Adipose tissue (tissue), 3 donors: ENCODE results near the gene TM4SF18. TPM values are rescaled to one million over a fixed set of nuclear protein-coding genes. Genes with fewer than 3 reads are reported as not detected.
"Not testable (repeated sequence)": the region's sequence is repeated elsewhere in the genome, so short reads cannot be mapped to it uniquely, and the experiment has no call there.

Source experiments
- H3K27ac ChIP-seq: one replicate; pipeline ENCODE4 v1.5.1; 2013; ENCODE audit warnings: low read depth, low read length
- WGBS, 3 donors: extraction: QIAGEN DNeasy Blood & Tissue Kit; methylation state at CpG; one replicate each; pipeline ENCODE4 v1.1.7; 2013; 5-methylcytosine and 5-hydroxymethylcytosine counted together
- polyA plus RNA-seq, 3 donors: library from polyadenylated mRNA; stranded (reverse); fragments of 200-250 nt; gene quantifications; one replicate each; pipeline ENCODE4 v1.2.3, GENCODE V29; 2013
- donor health status: healthy with polysubstance abuse.
- donor health status: Bipolar disorder and iron deficiency.
- donor health status: healthy.

TM4SF18 gene
- polyA plus RNA-seq, 3 donors, result 4.2 to 25.1 (median 5.4) TPM

DNA sequence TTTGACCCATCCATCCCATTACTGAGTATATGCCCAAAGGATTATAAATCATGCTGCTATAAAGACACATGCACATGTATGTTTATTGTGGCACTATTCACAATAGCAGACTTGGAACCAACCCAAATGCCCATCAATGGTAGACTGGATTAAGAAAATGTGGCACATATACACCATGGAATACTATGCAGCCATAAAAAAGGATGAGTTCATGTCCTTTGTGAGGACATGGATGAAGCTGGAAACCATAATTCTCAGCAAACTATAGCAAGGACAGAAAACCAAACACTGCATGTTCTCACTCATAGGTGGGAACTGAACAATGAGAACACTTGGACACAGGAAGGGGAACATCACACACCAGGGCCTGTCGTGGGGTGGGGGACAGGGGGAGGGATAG is 4.0 kb upstream of the TM4SF18 start:
- H3K27ac ChIP-seq, result not testable (repeated sequence)
- 58 to 100% (median 73%) methylated on average over 1 of the region's 1 CpG for WGBS, 3 donors

DNA sequence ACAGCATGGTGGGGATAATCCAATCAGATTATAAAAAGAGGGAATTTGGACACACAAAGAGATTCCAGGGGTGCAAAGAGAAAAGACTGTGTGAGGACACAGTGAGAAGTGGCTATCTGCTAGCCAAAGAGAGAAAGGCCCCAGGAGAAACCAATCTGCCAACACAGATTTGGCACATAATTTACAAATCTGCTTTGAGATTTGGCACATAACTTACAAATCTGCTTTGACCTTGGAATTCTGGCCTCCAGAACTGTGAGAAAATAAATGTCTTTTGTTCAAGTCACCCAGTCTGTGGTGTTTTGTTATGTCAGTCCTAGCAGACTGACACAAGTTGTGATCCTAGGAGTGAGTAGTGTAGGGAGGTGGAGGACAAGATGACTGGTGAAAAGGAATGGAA is 3.5 kb upstream of the TM4SF18 start:
- no peak overlapping the region for H3K27ac ChIP-seq

DNA sequence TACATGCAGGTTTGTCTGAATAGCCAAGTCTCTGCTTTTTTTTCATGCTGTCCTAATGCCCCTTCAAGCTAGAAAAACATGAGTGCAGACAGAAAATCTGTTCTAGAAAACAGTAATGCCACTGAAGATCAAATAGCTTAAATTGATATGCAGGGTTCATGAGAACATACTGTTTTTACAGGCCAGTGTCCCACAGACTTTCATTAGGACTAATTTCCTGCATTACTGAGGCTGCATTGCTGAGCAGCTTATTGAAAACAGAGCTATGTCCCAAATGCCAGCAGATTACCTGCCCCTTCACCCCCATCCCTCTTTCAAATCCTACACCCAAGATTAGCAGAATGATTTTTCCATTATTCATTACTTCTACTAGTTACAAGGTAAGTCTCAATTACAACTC is 665 bp downstream of the TM4SF18 start:
- no peak overlapping the region for H3K27ac ChIP-seq

DNA sequence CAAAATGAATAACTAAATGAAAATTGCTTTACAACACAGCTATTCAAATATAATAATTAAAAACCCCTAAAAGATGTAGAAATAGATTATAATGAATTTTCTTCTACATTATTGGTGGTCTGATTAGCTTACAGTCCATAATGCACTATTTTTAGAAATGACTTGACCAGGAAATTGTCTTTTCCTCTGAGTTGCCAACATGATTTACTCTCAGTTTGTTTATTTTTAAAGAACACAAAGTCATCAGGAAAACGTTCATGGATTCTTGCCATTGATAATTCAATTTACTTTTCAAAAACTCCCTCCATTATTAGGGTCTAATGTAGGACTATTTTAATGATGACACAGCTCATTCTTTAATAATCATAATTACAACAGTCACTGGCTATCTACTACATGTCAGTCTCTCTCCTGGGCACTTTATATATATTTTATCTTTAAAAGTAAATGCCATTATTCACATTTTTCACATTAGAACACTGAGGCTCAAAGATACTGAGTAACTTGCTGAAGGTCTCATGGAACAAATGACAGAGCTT is 1.1 kb downstream of the TM4SF18 start:
- no peak overlapping the region for H3K27ac ChIP-seq
- 7 to 13% (median 11%) methylated on average over 1 of the region's 1 CpG for WGBS, 3 donors

DNA sequence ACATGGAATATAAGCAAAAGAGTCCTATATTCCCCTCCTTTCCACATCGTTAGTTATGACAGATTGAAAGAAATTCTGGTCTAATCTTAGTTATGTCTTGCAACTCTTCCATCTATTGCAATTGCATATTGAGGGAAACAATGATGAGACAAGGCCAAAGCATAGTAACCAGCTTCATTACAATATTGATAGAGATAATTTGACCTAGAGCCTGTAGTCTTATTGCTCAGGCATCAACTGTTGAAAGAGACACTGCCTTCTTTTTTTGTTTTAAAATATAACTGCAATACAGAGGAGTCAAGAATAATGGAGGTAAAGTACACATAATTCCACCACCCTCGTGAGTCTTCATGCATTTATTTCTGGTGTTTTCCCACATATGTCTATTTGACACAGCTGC is 2.0 kb downstream of the TM4SF18 start:
- 74 to 81% (median 77%) methylated on average over 2 of the region's 2 CpGs for WGBS, 3 donors
- H3K27ac ChIP-seq, result no peak overlapping the region

DNA sequence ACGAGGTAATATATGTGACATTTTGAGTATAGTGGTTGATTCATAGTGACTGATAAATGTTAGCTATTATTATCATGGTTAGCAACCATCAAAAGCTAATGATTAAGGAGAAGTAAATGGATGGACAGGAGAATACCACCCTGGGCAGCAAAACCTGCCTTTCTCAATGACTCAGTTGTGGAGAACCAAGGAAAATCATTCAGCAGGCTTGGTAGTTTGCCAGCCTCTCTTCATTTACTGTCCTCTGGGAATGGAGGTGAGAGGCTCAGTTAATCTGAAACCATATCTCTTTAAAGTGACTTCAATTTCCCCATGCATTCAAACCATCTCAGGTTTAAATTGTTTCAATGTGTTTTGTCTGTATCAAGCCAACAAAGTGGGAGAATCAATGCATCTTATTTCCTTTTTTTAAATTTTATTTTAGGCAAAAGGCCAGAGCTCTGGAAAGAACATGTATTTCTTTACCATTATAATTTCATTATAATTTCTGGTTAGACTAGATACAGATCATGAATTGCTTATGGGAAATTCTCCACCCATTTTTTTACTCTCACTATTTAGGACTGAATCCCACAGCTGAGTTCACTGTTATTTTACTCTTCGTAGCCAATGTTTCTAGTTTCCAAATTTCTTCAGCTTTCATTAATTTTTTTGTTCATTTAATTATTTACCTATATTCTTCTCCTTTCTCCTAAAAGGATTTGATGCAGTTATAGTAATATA is 2.7 kb downstream of the TM4SF18 start:
- 84 to 87% (median 85%) methylated on average over 2 of the region's 2 CpGs for WGBS, 3 donors
- no peak overlapping the region for H3K27ac ChIP-seq

DNA sequence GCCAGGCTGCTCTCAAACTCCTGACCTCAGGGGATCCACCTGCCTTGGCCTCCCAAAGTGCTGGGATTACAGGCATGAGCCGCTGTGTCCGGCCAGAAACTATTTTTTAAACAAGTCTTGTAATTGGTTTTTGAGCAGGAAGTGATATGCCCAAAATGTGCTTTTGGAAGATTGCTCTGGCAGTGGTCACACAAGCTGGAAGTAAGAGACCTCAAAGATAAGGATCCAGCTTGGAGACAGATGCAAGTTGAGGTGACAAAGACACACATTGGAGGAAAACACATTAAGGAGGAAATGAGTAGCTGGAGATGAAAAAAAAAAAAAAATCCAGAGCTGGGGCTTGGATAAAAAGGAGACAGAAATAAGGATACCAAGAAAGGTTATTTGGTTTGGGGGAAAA is 6.3 kb downstream of the TM4SF18 start:
- WGBS, 3 donors, result 73 to 90% (median 77%) methylated on average over 2 of the region's 2 CpGs
- H3K27ac ChIP-seq, result no peak overlapping the region

DNA sequence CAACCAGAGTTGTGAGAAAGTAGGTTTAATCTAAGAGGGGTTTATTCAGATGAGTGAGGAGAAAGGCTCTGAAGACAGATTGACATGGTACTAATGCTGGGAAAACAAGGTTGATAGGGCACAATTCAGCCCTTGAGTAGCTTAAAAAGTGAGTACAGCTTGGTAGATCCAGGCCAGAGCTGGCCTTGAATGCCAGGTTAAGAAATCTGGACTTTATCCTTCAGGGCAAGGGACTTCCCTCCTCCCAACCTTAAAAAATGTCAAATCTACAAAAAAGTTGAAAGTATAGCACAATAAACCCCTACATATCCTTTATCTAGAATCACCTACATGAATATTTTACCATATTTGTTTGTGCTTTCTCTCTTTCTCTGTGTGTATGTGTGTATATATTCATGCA is 7.9 kb downstream of the TM4SF18 start:
- no peak overlapping the region for H3K27ac ChIP-seq

DNA sequence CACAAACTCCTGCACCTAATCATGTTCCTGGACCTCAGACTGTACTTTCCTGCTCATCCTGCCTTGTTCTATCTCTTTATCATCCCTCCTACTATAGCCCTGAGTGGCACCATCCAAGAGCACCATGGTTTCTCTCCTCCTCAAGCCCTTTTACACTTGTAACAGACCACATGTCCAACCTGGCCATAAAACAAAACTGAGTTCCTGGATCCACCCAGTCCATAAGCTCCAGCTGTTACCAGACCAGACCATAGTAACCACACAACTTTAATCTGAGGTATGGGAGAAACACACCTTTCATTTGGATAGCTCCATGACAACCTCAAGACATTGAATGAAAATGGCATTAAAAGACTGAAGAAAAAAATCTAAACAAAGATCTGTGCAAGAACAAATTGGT is 9.1 kb downstream of the TM4SF18 start:
- no peak overlapping the region for H3K27ac ChIP-seq

DNA sequence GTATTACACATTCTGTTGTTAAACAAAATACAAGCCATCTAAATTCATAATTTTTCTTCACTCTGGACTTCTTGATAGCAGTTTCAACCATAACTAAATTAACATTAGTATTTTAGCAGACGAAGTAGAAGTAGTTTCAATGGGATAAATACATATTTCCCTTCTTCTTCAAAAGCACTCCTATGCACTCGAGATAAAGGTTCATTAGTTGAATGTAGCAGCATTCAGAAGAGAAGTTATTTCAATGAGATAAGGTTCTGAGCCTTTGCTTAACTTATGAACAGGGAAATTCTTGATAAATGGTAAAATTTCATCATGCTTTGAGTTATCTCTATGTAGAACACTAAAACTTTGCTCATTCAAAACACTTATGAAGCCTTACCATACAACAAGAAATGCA is 11.8 kb downstream of the TM4SF18 start:
- H3K27ac ChIP-seq, result no peak overlapping the region
- 87 to 94% (median 91%) methylated on average over 2 of the region's 2 CpGs for WGBS, 3 donors

DNA sequence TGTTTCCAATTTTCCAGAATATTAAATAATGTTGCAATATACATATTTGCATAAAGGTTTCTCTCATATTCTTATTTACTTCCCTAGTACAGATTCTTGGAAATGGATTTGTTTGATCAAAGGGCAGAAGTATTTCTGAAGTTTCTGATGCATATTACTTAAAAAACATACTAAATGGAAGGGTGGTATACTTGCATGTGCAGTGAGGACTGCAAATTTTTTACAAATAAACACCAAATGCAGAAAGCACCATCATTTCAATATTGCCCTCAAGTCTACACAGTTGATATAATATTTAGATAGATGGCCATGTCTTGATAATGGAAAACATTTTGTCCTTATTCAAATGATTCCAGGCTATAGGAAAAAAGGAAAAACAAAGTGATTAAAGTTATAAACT is 12.3 kb downstream of the TM4SF18 start:
- H3K27ac ChIP-seq, result no peak overlapping the region

DNA sequence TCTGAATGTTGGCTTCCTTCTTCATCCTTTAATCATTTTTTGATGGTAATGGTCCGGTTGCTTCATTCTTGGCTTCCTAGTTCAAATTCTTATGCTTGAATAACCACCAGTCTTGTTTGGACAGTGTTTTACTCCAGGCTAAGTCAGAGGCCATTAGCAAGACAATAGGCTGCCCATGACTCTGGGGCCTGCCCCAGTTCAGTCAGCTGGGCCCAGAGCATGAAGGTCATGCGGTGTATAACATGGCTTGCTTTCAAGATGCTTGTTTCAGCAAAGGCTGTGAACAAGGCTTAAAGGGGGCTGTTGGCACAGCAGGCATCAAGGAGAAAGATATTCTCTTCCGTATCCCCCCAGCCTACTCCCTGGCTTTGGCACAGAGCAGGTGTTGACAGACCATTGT is 13.7 kb downstream of the TM4SF18 start:
- H3K27ac ChIP-seq, result no peak overlapping the region
- WGBS, 3 donors, result 87 to 94% (median 87%) methylated on average over 3 of the region's 3 CpGs

DNA sequence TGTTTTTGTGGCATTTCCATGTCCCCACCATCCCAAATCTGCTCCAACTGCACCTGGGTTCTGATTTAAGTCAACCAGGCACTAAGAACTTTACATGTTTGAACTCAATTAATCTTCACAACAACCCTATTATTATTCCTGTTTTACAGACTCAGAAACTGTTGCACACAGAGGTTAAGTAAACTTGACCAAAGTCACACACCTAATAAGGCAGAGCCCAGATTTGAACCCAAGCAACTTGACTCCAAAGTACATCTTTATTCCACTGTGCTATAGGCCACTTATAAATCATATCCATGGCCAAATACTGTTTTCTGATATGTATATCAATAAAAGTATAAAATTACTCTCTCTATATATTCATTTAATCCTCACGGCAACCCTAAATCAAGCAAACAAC is 16.4 kb downstream of the TM4SF18 start:
- no peak overlapping the region for H3K27ac ChIP-seq
- 95 to 100% (median 96%) methylated on average over 1 of the region's 1 CpG for WGBS, 3 donors

DNA sequence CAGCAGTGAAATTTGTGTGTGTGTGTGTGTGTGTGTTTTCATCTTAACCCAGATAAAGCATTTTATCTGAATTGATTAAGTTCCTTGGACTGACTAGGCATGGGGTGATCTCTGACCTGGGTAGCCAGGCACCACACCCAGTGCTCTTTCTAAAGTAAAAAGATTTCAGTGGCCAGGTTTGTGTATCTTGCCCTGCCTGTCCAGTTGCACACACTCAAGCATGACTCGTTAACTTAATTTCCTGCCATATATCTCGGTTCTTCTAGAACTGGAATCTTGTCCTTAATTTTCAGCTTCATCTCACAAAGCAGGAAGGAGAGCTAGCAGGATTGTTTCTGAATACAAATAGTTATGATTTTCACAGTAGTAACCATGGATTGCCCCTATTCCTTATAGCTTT is 17.0 kb downstream of the TM4SF18 start:
- no peak overlapping the region for H3K27ac ChIP-seq
- 57 to 84% (median 71%) methylated on average over 2 of the region's 2 CpGs for WGBS, 3 donors

DNA sequence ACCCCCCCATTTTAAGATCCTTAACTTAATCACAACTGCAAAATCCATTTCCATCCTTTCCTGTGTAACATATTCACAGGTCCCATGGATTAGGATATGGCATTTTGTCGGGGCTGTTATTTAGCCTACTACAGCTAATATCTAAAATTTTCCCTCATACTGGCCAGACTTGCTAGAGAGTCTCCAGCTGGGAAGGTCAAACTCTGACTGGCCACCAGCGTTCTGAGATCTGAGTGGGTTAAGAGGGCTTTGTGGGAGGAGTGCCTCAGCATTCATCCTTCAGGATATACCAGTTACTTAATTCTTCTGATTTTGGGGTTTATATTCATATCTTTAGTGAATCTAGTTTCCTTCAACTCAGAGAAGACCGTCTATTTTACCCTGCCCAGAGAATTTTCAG is 17.7 kb downstream of the TM4SF18 start:
- no peak overlapping the region for H3K27ac ChIP-seq
- WGBS, 3 donors, result 67 to 74% (median 69%) methylated on average over 3 of the region's 3 CpGs

DNA sequence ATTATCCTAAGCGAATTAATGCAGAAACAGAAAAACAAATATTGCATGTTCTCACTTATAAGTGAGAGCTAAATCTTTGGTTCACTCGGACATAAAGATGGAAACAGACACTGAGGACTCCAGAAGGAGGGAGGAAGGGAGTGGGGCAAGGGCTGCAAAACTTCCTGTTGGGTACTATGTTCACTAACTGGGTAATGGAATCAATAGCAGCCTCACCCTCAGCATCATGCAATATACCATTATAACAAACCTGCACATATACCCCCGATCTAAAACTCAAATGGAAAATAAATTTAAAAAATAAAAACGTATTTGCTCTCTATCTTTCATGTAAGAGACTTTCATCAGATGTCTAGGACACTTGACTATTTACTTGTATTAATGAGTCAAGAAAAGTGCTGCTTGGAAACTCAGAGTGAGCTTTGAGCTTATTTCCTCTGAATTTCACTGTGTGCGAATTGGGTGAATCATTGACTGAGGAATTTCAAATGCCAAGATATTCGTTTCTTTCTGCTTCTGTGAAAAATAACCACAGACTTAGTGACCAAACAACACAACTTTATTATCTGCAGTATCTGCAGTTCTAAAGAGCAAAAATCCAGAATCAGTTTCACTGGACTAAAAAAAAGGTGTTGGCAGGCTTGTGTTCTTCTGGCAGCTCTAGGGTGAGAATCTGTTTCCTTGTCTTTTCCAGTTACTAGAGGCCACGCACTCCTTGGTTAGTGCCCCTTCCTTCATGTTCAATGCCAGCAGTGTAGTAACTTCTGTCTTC is 18.4 kb downstream of the TM4SF18 start:
- no peak overlapping the region for H3K27ac ChIP-seq
- 64 to 74% (median 70%) methylated on average over 7 of the region's 7 CpGs for WGBS, 3 donors

DNA sequence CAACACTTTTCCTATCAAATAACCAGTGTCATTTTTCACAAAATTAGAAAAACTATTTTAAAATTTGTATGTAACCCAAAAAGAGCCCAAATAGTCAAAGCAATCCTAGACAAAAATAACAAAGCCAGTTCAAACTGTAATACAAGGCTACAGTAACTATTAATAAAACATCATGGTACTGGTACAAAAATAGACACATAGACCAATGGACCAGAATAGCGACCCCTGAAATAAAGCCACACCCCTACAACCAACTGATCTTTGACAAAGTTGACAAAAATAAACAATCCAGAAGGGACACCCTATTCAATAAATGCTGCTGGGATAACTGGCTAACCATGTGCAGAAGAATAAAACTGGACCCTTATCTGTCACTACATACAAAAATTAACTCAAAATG is 19.9 kb downstream of the TM4SF18 start:
- no peak overlapping the region for H3K27ac ChIP-seq
- WGBS, 3 donors, result 71 to 83% (median 76%) methylated on average over 1 of the region's 1 CpG

DNA sequence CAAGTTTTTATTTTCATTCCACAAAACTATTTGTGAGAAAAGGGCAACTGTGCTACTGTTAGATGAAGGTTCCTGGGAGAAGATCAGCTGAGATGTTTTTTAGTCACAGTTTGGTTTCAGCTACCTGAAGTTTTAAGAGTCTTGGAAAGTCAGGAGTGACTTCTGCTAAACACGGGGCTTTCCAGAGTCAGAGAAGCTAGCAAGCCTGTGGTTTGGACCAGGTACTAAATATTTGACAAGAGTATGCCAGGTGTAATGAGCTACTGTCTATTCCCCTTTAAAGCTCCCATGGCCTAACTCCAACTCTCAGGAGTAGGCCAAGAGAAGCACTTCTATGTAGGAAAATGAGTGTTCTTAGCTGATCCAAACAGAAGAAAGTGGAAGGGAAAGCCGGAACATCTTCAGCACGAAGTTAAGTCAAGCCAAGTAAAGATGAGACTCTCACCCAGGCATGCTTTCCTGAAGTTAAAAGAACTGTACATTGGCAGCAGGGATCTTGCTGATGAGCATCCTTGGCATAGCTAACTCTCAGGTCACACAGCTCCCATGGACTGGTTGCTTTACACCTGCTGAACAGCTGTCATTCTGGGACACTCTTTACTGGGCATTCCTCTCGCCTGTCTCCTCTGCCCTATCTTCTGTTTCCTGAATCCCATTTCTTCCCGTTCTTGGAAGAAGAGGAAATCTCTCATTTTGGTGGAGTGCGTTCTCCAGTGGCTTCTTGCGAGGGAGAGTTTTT is 22.5 kb downstream of the TM4SF18 start:
- no peak overlapping the region for H3K27ac ChIP-seq
- WGBS, 3 donors, result 88 to 95% (median 91%) methylated on average over 7 of the region's 7 CpGs

DNA sequence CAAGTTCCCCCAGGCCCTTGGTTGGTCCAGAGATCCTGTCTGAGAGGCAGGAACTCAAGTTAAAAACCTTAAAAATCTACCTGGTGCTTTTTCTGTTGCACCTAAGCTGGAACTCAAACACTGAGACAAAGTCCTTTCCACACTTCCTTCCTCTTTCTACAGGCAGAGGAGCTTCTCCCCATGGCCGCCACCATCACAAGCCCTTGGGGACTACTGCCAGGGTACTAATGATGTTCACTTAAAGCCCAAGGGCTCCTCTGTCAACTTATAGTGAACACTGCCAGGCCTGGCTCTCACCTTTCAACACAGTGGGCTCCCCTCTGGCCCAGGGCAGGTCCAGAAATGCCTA is 26.0 kb downstream of the TM4SF18 start:
- H3K27ac ChIP-seq, result no peak overlapping the region
- 57 to 88% (median 64%) methylated on average over 1 of the region's 1 CpG for WGBS, 3 donors
